ENCODE results near the gene TFCP2.

GRCh38 chr12:51132693-51133092, 40.2 kb downstream of the TFCP2 start:
- TF ChIP-seq EZH2 (IDR thresholded peaks at IDR 0.05; ENCODE audit: insufficient read depth, poor library complexity, severe bottlenecking) (no peak), EZH2phosphoT487 (IDR thresholded peaks at IDR 0.05; ENCODE audit: insufficient read depth, low read depth) (no peak)
